HG03469 (cell line): ENCODE results near the gene DUSP15.

Source experiments
- ATAC-seq: cut with Tn5 transposase; IDR thresholded peaks from one replicate; pipeline ENCODE4 v1.9.1; 2021; ENCODE audit warnings: mild to moderate bottlenecking, moderate library complexity, moderate number of reproducible peaks; ENCODE audit not compliant: unreplicated experiment

The DUSP15 gene

DNA sequence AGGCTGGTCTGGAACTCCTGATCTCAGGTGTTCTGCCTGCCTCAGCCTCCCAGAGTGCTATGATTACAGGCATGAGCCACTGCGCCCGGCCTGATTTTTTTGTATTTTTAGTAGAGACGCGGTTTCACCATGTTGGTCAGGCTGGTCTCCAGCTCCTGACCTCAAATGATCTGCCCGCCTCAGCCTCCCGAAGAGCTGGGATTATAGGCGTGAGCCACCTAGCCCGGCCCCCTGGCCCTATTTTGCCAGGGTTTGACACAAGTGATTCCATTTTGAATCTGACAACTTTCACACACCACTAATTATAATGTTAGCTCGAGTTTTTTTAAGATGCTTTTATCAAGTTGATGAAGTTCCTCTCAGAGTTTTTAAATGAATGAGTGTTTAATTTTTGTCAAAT is 25.7 kb upstream of the DUSP15 start:
- no peak for ATAC-seq

DNA sequence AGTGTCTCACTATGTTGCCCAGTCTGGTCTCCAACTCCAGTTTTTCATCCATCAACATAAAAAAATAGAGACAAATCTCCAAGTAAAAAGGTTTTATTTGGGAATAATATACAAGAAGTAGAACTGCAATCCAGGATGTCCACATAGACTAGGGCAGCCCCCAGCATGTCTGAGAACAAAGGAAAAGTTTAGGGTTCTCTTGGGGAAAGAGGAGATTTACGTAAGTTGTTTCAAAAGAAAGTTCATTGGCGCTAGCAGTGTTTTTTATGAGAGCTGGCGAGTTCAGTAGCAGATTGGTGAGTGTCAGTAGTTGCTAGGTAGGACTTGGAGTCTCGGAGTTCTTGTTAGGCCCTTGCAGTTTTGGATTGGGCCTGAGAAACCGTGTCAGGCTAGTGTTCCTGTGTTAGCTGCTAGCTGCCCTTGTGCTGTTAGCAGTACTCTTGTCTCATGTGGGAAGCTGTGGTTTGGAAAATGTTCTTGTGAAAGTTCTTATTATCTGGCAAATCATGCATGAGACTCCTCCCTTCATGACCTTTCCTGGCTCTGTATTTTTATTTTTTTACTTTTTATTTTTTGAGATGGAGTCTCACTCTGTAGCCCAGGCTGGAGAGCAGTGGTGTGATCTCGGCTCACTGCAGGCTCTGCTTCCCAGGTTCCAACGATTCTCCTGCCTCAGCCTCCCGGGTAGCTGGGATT is 24.8 kb upstream of the DUSP15 start:
- peak; percentile 97 for ATAC-seq

DNA sequence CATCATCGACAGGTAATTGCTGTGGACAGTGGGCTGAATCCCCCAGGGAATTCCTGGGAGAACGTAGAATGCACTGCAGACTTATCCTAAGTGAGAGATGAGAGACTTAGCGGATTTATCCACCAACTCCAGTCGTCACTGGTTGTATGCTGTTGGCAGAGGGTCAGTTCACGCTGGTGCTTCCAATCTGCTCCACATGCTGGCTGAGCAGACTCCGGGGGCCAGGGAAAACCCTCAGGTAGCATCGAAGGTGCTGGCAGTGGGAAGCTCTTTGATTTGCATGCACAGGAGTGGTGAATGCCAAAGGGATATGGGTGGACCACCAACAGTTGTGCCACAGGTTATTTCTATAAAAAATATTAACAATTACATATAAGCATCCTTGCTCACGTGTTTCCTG is 20.3 kb upstream of the DUSP15 start:
- no peak for ATAC-seq

DNA sequence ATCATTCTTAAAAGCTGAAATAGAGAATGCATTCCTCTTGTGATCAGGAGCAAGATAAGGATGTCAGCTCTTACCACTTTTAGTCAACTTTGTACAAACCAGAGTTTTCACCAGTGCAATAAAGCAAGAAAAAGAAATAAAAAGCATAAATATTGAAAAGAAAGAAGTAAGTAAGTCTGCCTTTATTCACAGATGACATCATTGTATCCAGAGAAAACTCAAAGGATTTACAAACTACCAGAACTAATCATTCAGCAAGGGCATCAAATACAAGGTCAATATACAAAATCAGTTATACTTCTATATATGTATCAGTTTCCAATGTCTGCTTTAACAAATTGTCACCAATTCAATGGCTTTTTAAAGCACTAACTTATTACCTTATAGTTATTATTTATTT is 13.5 kb upstream of the DUSP15 start:
- no peak for ATAC-seq

DNA sequence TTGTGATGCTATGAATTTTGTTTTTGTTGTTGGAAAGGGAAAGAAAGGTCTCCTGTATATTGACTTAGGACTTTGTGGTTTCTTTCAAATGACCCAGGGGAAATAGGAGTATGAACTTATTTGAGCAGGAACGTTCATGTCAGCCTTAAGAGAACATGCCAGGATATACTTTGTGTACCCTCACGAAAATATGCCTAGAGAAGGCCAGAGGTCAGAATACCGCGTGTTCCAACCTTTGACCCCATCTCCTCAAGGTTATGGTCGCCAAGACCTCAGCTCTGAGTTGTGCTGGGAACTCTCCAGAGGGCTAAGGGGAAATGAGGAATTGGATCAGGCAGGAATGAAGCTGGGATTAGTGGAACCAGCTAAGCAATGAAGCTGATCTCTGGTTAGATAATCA is 11.6 kb upstream of the DUSP15 start:
- no peak for ATAC-seq

DNA sequence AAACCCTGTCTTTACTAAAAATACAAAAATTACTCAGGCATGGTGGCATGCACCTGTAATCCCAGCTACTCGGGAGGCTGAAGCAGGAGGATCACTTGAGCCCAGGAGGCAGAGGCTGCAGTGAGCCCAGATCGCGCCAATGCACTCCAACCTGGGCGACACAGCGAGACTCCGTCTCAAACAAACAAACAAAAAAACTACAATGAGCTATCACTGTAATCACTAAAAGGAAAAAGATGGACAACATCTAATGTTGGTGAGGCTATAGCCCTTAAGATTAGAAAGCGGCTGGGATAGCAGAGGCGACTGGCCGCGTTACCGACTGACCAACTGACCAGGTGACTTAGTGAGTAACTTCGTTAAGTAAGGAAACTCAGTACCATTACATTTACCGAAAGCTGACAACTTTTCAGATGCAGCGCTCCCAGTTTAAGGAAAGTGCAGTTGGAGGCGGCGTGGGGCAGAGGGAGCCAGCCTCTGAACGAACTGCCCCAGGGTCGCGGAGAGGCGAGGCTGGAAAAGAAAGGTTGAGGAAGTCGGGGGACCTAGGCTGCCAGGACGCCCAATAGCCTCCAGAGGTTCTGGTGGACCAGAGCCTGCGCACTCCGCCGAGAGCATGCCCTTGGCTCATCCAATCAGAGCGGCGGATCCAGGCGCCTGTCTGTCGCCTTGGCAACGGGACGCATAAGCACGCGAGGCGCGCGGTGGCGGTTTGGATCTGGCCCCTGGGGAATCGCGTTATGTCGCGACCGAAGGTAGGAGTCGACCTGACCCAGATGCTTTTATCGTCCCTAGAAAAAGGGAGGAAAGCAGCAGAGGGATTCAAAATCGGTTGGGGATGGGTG is 9.0 kb upstream of the DUSP15 start:
- ATAC-seq, result peak; percentile 81

DNA sequence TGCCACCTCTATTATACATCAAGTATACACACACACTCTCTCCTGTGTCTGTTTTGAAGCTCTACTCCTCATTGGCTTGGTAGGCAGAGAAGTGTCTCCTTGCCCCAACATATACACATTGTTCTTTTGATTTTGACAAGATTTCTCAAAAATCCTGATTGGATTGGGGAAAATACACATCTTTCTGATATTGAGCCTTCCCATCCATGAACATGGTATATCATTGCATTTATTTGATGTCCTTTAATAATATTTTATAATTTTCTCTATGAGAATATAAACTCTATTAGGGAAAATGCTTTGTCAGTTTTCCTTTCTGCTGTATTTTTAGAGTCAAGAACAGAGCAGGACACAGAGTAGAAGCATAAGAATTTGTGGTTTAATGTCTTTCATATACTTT is 7.4 kb upstream of the DUSP15 start:
- no peak for ATAC-seq

DNA sequence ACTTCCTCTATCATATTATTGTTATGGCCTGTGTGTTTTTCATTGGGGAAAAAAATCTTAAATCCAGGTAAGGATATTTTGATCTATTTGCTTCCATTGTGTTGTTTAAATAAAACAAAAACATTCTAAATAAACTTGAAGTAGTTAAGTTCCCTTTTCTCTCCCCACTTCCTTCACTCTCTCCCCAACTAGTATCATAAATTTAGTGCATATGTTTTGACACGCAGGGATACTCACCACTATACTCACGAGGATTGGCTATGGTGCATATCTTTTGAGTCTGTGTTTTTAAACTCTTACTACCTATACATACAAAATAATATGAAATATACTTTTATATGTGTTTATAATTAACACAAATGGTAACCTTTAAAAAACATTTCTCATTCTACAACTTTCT is 5.3 kb upstream of the DUSP15 start:
- ATAC-seq, result no peak

DNA sequence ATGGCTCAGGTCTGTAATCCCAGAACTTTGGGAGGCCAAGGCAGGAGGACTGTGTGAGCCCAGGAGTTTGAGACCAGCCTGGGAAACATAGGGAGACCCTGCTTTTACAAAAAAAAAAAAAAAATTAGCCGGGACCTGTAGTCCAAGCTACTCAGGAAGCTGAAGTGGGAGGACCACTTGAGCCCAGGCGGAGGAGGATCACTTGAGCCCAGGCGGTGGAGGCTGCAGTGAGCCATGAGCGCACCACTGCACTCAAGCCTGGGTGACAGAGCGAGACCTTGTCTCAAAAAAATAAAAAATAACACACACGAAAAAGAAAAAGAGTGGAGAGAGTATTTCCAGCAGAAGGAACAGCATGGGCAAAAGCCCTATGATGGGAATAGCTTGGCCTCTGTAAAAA is 2.1 kb upstream of the DUSP15 start:
- no peak for ATAC-seq

DNA sequence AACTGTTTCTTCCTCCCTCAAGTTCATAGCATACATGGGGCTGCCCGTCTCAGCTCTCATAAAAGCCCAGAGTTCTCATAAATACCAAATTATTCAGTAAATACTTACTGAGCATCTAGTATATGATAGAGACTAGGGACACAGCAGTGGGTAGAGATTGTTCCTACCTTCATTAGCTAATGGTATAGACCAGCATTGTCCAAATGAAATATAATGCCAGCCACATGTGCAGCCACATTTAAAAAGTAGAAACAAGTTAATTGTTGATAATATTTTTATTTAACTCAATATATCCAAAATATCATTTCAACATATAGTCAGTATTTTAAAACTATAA is 1.3 kb upstream of the DUSP15 start:
- ATAC-seq, result no peak

DNA sequence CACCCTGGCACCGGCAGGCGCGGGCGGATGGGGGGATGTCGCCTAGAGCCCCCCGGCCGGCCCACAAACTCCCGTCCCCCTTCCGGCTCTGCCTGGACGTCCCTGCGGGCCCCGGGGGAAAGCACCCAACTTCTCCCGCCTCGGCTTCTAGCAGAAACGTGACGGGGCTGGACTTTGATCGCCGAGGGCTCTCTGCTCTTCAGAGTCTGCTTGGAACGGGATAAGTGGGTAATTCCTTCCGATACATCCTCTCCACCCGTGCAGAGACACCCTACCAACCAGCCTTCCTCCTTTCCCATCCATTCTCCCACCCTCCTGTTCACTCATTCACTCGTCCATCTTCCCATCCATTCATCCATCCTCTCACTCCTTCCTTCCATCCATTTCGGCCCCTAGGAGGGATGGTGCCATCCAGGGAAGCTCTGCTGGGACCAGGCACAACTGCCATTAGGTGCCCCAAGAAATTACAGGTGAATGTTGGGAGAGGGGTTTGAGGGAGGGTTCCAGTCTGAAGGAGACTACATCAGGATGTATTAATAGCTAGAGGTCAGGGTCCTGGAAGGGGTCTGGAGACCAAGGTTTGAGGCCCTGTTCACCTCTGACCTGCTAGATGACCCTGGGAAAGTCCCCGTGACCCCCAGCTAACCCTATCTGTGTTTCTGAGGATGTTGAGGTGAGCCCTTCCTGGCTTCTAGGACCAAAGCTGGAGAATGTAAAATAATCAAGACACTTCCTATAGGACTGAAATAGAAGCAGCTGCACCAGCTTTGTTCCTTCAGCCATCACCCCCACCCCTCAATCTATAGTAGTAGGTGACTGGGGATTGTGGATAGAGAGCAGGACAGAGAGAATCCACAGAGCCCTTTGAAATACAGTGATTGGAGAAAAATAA is 645 bp upstream of the DUSP15 start:
- ATAC-seq, result no peak

DNA sequence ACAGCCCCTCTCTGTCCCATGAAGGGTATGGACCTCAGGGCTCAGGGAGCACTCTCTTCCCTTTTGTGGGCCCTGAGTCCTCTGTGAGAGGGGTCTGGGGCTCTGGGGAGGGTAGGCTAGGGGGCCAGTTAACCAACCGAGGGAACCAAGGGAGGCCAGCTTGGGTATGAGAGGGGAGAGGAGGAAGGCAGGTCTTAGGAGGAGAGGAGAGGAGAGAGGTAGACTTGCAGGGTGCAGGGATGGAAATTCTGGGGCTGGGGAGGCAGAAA is 720 bp downstream of the DUSP15 start:
- ATAC-seq, result no peak

DNA sequence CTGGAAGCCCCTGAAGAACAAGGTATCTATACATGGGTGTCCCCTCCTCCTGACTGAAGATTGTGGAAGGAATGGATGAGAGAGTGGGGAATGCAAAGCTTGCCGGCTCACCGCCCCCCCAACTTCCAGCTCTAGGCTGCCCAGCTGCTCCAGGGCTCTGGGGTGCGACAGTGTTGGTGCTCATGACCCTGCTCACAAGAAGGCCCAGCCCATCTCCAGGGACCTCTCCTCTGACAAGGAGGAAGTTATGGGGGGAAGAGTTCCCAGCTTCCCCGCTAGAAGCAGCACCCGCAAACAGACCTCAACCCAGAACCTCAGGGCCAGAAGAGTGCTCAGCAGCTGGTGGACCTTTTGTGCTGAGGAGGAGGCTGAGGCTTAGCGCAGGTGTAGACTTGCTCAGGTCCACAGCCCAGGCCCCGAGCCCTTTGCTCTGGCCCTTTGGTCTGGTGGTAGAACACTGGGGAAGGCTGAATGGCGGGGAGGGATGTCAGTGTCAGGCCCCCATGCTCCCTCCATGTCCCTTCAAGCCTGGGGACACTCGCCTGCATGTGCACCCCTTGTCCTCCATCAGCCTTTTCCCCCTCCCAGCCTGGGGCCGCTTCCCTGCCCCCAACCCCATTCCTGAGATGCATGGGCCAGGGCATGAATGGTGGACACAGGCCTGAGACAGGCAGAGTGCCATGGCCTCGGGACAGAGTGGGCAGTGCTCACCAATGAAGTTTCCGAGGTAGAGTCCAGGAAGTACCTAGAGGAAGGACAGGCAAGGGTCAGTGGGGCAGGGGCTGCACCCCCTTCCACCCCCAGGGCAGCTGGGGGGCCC is 1.3 kb downstream of the DUSP15 start:
- no peak for ATAC-seq

DNA sequence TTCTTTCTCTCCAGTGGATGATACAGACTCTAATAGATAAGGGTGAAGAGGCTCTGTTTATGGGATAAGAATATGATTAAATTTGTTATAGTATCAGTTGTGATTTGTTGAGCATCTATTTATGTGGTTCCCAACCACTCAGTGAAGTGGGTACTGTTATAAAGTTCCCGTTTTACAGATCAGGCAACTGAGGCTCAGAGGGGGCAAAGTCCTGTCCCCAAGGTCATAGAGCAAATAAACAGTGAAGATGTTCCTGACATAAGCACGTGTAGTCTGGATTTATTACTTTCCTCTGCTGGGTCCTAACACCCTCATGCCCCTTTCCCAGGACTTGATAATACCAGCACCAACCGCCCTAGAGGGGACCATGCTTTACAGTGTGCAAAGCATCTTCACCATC is 4.1 kb downstream of the DUSP15 start:
- ATAC-seq, result no peak

DNA sequence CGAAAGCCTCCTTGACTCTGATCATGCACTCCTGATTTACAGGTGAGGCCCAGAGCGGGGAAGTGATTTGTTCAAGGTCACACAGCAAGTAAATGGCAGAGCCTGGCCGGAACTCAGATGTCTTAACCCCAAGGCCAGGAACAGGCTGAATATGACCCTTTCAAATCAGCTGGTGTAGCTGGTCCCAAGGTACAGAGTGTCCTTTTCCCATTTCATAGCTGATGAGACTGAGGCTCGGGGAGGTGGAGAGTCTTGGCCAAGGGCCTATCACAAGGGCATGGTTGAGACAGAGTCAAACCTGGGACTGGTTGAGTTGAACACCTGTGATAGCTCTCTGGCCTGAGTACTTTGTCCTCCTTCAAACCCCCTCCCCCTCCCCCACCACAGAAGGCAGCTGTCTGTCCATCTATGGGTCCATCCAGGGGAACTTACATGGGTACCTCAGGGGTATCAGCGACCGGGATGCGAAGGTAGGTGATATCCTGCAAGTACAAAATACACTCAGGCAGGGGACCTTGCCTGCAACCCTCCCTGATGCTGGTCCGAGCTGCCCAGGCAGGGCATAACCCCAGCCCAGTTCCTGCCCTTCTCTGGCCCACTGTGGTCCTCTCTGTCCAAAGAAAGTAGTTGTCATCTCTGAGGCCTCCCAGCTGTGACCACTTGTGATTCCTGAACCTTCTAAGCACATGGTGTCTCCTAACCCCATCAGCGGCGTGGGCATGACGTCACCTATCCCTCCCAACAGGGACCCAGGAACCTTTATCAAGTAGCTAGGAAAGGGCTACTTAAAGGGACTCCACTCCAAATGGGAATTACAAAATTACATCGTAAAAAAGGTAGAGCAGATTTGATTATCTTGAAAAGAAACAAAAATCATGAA is 5.6 kb downstream of the DUSP15 start:
- ATAC-seq, result no peak

DNA sequence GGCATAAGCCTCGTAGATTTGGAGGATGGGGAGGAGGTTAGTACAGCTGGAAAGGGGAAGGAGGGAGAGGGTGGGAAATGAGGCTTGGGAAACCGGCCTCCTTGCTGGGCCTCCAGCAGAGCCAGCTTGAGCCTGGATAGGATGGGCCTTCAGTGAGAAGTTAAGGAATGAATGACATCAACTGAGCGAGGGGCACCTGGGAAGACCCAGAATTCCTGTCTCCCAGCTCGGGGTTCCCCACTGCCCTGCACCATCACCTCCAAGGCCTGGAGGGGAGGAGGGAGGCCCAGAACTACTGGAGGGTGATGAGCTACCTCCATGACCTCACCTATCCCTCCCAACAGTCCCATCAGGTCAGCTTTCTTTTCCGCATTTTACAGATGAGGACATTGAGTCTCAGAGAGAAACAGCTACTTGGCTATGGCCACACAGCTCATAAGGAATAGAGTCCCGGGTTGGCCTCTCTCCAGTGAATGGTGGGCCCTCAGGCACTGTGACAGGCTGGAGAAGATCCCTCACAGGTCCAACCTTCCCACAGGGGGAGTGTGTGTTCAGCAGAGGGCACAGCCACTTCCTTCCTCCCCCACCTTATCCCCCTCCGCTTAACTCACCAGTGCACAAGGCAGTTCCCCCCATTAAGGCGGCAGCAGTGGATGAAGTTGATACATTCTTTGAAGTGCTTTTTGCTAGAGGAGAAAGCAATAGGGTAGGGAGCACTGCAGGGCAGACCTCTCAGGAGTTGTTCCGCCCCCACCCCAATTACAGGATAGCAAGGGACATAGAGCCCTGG is 6.8 kb downstream of the DUSP15 start:
- no peak for ATAC-seq

DNA sequence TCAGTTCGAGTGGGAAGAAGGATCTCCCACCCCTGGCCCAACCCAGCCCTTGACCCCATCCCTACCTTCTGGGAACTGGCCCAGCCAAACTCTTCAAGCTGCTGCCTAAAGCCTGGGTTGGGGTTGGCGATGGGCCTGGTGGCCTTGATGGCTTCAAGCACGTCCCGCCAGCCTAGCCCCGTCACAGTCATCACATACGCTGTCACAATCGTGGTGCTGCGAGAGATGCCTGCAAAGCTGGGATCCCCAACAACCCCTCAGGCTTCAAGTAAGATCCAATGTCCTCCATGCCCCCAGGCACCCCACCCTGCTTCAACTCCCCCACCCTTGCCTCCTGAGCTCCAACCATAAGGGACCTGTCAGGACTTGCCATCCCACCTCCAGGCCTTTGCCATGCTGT is 7.8 kb downstream of the DUSP15 start:
- ATAC-seq, result no peak

DNA sequence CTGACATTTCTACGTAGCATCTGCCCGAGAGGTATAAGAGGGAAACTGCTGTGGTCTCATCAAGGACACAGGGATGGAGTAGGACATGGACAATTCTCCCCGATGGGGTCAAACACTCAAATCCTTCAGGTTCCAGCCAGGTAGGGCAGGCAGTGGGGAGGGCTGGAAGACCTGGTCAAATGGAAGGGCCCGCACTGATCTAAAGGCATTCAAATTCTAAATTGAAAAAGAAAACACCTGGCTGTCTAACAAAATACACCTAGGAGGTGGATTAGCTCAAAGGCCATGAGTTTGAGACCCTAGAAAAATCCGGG is 8.2 kb downstream of the DUSP15 start:
- no peak for ATAC-seq

DNA sequence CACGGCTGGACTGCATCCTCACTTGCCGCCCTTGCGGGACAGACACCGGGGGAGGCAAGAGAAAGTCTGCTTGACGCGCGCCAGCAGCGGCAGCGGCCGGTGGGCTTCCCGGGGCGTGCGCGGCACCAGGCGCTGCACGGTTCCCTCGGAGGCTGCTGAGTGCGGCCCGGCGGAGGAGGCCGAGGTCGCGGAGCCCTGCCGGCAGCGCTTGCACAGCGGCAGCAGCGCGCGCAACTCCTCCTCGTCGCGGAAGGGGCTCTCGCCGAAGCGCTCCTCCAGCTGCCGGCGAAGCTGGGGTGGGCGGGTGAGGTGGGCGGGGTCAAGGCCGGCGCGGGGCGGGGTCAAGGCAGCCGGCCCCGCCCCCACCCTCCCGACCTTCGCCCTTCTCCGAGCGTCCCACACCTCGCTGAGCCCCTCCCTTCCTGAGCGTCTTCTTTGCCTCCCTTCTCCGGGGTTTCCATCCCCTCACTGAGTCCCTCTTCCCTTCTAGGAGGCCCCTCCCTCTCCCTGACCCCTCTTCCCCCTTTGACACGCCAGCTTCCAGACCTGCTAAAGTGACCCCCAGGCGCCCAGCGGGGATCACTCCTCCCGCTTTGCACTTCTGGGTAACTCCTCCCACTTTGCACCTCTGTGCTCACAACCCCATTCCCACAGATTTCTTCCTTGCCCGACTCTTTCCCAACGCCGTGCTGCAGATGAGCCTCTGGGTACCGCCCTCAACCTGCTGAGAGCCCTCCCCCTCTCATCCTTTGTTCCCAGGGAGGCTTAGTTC is 8.8 kb downstream of the DUSP15 start:
- ATAC-seq, result no peak
